SK-N-DZ (cell line): ENCODE results near the gene TBXT. TPM values are rescaled to one million over a fixed set of nuclear protein-coding genes. Genes with fewer than 3 reads are reported as not detected.
"Not testable (repeated sequence)": the region's sequence is repeated elsewhere in the genome, so short reads cannot be mapped to it uniquely, and the experiment has no call there.

Experiments used
- DNase-seq: peaks from one replicate; pipeline ENCODE4 v3.0.0-alpha.2; 2015; ENCODE audit warnings: low spot score
- polyA plus RNA-seq, 2 experiments: library from polyadenylated mRNA; depleted of rRNA; stranded (reverse); fragments of >200 nt; gene quantifications; 2 replicates each; pipeline ENCODE4 v1.2.3, GENCODE V29; 2014

TBXT gene
- polyA plus RNA-seq (2014; cell fraction: cytosol; rRNA removed), result not detected in 2 replicates
- polyA plus RNA-seq (2014; cell fraction: nucleus; rRNA removed), result not detected in 2 replicates

GRCh38 chr6:166167801-166168615 lies at the start of gene TBXT:
TBXT (minus strand) TSS chr6:166167851; CDS start chr6:166167591, 260 bp downstream.
- no peak for DNase-seq

GRCh38 chr6:166207284-166207561 lies 39.6 kb upstream of the TBXT start:
- no peak for DNase-seq

- no peak for DNase-seq
Measured at GRCh38 chr6:166206510-166207283, 39.0 kb upstream of the TBXT start.

GRCh38 chr6:166206066-166206465 lies 38.4 kb upstream of the TBXT start:
- DNase-seq, result no peak

- DNase-seq, result no peak
Measured at GRCh38 chr6:166204852-166205650, 37.4 kb upstream of the TBXT start.

- DNase-seq, result no peak
Measured at GRCh38 chr6:166203641-166204222, 36.1 kb upstream of the TBXT start.

GRCh38 chr6:166203003-166203640 lies 35.5 kb upstream of the TBXT start:
- DNase-seq, result no peak

- no peak for DNase-seq
Measured at GRCh38 chr6:166202321-166202733, 34.7 kb upstream of the TBXT start.

- no peak for DNase-seq
Measured at GRCh38 chr6:166201878-166202277, 34.2 kb upstream of the TBXT start.

GRCh38 chr6:166197361-166197760 lies 29.7 kb upstream of the TBXT start:
- no peak for DNase-seq

- no peak for DNase-seq
Measured at GRCh38 chr6:166195860-166196238, 28.2 kb upstream of the TBXT start.

- no peak for DNase-seq
Measured at GRCh38 chr6:166194914-166195859, 27.5 kb upstream of the TBXT start.

- DNase-seq, result no peak
Measured at GRCh38 chr6:166192557-166192956, 24.9 kb upstream of the TBXT start.

GRCh38 chr6:166192136-166192535 lies 24.5 kb upstream of the TBXT start:
- no peak for DNase-seq

- DNase-seq, result no peak
Measured at GRCh38 chr6:166179704-166180103, 12.1 kb upstream of the TBXT start.

- no peak for DNase-seq
Measured at GRCh38 chr6:166176106-166176505, 8.5 kb upstream of the TBXT start.

GRCh38 chr6:166175093-166175492 lies 7.4 kb upstream of the TBXT start:
- DNase-seq, result not testable (repeated sequence)

GRCh38 chr6:166174031-166174430 lies 6.4 kb upstream of the TBXT start:
- no peak for DNase-seq

GRCh38 chr6:166173281-166173951 lies 5.8 kb upstream of the TBXT start:
- no peak for DNase-seq
